Sciatic nerve (tissue), 2 donors: Measurements from ENCODE around the gene SETD3. TPM values are rescaled to one million over a fixed set of nuclear protein-coding genes. Genes with fewer than 3 reads are reported as not detected.

Experiments used
- ATAC-seq: fragments of 200-7000 bp; cut with Tn5 transposase; one replicate; pipeline ENCODE4 v1.9.1; 2020; ENCODE audit warnings: mild to moderate bottlenecking, moderate library complexity
- DNase-seq: peaks from one replicate; pipeline ENCODE4 v3.0.0-alpha.2; 2020; ENCODE audit warnings: low spot score
- intact Hi-C: fragments of 100-400 bp; cut with DNase I; formaldehyde crosslinking; loops from one replicate; pipeline ENCODE4 v1.14.2; 2022
- total RNA-seq: library from RNA; stranded (reverse); fragmentation: NEBNext Ultra II Directional; extraction: Animal tissue kit (Norgen Biotek cat#: 25700); gene quantifications from one replicate; pipeline ENCODE4 v1.2.1, GENCODE V29; 2021
- donor health status: DM: no; HTN: no; CAD: no.
- donor health status: DM: no; HTN: no; CAD: no.

SETD3 gene
- total RNA-seq, 1 donor from 2014 or later = 86.0 TPM

DNA sequence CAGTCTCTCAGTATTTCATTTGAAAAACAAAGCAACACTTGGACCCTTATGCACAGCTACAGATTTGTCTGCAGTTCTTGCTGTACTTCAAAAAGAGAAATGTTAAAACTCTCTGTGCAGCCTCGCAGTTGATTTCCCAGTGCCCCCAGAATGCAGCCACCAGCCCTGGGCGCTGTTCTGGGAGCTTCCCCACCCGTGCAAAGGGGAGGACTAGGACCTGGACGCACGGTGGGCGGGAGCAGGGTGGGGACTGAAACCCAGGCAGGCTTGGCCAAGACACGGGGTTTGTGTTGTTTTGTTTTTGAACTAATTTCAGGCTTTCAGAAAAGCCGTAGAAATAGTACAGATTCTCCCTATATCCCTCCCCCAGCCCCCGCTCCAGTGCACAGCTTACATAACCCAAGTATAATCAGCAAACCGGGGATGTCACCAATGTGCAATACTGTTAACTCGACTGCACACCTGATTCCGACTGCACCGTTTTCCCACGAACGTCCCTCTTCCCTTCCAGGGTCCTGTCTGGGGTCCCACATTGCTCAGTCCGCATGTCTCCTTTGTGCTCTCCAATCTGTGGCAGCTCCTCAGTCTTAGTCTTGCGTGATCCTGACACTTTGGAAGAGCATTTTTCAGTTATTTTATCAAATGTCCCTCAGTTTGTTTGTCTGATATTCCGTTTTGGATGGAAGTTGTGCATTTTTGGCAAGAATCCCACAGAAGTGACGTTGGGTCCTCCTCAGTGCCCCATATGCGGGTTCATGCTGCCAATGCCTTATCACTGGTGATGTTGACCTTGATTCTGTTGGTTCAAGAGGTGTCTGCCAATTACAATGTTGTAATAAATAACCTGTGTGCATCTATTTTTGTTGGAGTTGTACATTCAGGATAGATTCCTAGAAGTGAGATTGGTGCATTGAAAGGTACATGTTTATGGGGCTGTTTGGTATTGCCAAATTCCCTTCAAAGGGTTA, 95.9 kb downstream of the SETD3 start:
- no peak for ATAC-seq
- intact Hi-C loops = no loop called here

DNA sequence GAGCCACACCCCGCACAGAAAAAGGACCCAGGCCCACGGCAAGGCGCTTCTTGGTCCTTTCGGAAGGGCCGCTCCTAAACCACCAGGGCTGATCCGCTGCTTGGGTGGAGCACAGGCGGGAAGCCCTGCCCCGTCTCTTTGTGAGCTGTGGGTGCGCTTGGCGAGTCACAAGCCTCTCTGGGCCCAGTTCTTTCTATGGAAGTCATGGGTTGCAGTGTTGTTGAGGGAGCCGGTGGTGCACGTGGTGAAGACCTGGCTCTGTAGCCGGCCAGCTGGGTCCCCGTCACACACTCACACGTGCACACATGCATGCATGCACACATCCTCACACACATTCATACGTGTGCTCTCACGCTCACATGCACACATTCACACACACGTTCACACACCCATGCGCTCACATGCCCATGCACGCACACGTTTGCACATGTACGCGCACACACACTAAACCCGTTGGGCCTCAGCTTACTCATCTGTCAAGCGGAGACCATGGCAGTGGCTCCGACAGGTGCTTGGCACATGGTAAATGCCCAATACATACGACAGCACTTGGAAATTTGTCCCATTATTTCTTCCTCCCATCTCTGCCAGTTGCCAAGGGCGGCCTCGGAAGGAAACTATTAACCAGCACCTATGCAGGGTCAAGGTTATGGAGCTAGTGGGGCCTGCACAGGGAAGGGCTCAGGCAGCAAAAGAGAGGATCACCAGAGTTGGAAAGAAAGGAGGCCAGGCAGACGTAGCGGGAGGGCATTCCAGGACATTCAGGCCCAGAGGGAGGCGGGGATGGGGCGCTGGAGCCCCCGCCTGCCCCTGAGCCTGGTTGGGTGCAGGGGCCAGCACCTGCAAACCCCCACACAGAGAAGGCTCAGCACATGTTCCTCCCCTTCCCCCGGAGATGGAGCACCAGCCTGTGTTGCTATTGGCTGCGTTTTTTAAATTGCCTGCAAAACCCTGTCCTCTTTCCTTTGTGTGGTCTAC, 96.9 kb downstream of the SETD3 start:
- no peak for DNase-seq
- intact Hi-C loops = no loop called here

More for the DNA sequence above, 95.9 kb downstream of the SETD3 start:
- no peak for DNase-seq

DNA sequence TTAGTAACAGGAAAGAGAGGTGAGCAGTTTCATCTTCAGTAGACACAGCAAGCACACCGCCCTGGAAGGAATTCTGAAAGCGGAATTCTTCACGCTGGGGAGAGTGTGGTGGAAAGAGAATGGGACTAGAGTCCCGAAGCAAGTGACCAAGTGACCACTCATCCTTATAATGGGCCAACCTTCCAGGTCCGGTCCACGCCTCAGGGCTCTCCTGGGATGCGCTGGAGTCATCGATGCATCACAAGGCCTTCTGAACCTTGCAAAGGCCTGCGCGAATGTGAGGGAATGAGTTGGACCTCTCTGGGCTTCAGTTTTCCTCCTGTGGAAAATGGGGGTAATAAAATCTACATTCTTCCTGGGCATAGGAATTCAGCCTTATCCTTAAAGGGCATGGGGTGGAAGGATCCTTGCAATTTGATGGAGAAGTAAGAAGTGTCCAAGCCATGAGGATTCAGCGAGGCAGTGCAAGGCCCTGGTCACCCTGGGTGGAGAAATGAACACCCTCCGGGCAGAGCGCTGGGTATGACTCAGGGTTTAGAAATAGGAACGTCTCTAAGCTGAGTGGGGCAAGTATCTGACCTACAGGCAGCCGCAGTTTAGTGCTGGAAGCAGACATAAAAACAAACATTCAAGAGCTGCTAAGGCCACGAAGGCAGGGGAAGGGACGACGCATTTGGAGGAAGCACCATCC, 97.7 kb downstream of the SETD3 start:
- no peak for ATAC-seq
- no peak for DNase-seq
- intact Hi-C loops = no loop called here

More for the DNA sequence above, 96.9 kb downstream of the SETD3 start:
- no peak for ATAC-seq

DNA sequence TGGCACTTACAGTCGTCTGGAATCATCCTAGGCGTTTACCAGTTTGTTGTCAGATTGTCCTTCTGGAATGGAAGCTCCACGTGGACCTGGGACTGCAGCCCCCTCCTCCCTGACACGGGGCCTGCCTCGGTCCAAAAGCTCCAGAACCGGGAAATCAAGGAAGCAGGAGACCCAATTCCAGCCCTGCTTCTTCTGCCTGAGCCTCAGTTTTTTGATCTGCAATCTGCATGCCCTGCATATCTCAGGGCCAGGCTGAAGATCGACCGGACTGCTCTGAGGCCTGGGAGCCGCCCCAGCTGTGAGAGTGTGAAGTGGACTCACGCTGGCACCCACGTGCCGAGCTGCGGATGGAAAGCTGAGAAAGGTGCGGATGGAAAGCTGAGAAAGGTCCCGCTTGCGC, 98.6 kb downstream of the SETD3 start:
- ATAC-seq = no peak
- DNase-seq = no peak
- intact Hi-C loops = no loop called here

DNA sequence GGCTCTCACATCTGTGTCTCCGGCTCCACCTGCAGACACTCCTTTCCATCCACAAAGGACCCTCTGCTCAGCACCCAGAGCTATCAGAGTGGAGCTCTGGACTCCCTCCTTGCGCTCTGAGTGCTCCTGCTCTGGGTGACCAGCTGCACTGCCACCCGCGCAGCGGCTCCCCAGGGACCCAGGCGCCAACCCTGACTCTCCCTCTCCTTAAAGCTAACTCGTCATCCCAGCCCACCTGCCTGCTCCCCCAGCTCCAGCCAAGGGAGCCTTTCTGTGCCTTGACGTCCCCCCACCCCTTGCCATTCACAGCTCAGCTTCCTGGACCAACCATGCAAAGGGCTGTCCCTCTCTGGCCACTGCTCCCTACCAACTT, 99.0 kb downstream of the SETD3 start:
- intact Hi-C loops = no loop called here
- no peak for ATAC-seq
- DNase-seq = no peak

DNA sequence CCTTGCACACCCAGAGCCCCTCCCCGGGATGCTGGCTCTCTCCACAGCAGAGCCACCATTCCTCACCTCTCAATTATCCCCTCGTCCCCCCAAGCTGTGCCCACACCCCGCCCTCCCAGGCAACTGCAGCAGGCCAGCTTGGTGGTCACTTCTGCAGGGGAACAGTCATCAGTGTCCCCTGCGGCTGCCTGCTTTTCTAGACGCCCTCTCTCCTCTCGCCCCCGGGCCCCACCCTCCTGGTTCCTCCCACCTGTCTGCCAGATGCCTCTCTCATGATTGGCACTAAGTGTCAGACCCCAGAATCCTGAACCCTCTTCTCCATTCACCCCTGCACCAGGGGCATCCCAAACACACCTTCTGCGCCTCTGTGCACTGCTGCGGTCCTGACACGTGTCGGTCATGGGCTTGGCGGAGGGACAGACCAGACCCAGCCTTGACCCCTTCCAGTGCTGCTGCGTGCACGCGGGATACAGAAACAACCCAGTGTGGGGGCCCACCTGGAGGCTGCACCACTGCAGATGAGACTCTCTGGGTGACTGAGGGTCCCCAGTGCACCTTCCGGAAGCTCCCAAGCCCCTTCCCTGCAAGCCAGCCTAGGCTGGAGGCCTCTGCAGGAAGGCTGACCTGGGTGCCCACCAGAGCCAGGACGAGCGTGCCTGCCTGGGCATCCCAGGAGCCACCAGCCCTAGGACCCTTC, 99.5 kb downstream of the SETD3 start:
- DNase-seq = no peak
- intact Hi-C loops = no loop called here
- no peak for ATAC-seq

DNA sequence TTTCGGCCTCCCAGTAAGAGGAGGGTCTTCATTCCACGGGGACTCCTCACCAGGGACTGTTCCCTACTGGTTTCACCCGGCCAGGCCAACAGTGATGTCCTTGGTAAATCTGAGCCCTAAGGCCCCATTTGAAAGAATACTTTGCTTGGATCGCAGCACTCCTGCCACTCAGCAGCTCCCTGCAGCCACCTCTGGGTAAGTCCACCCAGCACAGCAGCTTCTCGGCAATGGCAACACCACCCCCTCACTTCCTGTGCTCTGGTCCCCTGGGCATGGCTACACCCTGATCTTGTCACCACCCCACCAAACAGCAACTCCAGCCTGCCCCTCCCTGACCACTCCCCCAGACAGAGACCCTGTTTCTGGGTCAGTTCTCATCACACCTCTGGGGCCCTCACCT, 100.3 kb downstream of the SETD3 start:
- intact Hi-C loops = no loop called here
- DNase-seq (no peak), ATAC-seq (no peak)

DNA sequence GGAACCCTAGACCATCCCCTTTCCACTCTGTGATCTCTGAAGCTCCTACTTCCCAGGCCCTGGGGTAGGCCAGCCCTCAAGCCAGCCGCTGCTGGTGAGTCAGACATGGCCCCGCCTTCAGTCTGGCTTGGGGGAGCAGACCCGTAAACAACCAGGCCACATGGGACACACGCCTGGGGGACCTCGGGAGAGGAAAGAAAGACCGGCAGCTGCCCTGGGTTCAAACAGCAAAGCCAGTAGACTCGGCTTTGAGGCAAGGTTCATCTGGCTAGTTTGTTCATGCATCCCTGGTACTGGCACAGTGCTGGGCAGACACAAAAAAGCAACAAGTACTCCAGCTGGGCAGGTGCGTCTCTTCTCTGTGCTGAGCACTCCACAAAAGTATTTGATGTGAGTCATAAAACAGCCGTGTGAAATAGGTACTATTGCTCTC, 101.9 kb downstream of the SETD3 start:
- intact Hi-C loops = no loop called here
- DNase-seq = no peak

DNA sequence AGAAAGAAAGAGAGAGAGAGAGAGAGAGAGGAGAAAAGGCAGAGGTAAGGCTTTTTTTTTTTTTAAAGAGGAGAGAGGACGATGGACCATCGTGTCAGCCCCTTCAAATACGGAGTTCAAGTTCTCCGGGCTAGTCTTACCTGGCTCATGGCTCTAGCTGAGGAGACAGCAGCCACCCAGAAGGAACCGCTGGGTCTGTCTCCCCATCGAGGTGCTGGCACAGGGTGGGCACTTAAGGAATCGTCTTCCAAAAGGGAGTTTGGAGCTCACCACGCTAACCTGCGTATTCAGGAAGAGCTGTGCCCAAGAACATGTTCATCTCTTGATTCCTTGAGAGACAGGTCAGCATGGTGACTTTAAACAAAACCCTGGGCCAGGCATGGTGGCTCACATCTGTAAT, 102.7 kb downstream of the SETD3 start:
- intact Hi-C loops = no loop called here
- no peak for DNase-seq

More for the DNA sequence above, 101.9 kb downstream of the SETD3 start:
- ATAC-seq = no peak

DNA sequence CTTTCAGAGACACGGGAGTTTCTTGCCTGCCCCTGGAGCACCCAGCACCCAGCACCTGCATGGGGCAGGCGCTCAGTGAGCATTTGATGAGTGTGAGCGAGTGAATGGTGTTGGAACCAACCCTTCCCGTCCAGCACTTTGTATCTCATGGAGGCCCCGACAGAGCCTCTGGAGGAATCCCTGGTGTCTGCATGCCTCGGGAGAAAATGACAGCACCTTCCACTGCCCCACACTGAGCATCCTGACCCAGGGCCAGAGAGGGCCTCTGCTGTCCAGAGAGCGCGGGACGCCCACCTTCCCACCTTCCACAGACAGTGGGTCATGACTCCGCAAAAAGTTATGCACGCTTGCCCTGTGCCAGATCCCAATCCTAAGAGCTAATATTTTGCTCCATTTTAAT, 105.7 kb downstream of the SETD3 start:
- DNase-seq = no peak
- no peak for ATAC-seq
- intact Hi-C loops = no loop called here

More for the DNA sequence above, 102.7 kb downstream of the SETD3 start:
- no peak for ATAC-seq

DNA sequence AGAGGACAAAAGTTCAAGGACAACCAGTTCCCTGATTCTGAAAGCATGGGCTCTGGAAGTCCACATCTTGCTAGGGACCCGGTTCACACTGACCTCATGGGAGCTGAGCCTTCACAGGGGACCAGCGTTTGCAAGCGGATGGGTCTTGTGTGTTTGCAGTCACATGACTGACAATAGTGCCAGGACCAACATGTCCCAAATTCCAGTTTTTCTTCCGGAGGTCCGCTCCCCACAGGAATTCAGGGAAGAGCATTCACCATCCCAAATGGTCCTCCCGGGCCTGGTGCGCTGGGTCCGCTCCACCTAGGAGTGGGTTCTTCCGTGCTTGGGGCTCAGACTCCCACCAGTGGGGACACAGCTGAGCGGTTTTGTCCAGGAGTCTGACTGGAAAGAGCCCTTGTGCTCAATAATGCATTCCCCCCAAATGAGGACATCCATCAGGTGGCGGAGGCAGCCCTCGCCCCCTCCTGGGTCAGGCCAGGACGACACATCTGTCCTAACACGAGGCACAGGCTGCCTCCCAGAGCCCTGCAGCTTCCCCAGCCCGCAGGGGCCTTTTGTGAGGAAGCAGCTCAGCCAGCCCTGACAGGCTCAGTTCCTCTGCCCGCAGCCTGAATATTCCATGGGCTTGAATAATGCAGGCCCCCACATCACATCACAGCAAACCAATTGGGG, 116.9 kb downstream of the SETD3 start:
- ATAC-seq (no peak), DNase-seq (no peak)
- intact Hi-C loops = no loop called here

DNA sequence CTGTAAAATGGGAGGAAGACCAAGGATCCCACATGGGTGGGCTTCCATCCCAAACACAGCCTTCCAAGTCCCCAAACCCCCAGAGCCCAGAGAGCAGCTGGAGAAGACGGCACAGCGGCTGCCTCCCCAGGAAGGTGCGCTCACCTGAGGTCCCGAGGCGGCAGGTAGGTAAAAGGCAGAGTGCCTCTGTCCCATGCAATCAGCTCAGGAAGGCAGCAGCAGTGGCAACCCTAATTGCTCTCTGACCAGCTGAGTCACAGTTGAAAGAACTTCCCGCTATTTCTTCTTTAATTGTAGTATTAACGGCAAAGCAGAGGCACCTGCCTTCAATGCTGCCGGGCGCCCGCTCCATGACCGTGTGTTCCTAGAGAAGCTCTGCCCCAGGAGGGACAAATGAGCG, 117.6 kb downstream of the SETD3 start:
- ATAC-seq = no peak
- no peak for DNase-seq
- intact Hi-C loops = no loop called here

DNA sequence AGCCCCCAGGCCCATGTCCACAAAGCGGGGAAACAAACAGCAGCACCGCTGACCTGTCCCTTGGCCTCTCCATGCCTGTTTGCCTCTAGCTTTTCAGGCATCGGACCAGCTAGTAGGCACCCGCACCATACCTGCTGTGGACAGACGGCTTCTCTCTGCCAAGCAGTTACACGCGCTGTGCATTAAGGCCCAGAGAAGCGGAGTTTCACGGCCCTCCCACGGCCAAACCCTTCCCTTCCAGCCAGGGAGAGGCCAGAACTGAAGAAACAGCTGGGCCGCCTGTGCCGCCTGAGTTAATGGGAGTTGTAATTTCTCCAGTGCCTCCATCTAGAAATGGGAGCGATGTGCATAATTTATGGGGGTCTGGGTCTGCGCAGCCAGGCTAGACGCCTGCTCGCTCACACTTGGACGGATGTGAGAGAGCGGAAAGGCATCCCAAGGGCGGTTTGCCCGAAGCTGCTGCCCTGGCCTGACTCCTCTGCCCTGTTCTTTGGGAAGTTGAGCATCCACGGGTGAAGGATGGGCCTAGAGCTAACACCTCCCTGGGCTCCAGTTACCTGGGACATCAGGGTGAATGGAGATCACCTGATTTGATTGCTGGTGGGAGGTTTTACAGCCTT, 119.0 kb downstream of the SETD3 start:
- DNase-seq (no peak), ATAC-seq (no peak)
- intact Hi-C loops = no loop called here

DNA sequence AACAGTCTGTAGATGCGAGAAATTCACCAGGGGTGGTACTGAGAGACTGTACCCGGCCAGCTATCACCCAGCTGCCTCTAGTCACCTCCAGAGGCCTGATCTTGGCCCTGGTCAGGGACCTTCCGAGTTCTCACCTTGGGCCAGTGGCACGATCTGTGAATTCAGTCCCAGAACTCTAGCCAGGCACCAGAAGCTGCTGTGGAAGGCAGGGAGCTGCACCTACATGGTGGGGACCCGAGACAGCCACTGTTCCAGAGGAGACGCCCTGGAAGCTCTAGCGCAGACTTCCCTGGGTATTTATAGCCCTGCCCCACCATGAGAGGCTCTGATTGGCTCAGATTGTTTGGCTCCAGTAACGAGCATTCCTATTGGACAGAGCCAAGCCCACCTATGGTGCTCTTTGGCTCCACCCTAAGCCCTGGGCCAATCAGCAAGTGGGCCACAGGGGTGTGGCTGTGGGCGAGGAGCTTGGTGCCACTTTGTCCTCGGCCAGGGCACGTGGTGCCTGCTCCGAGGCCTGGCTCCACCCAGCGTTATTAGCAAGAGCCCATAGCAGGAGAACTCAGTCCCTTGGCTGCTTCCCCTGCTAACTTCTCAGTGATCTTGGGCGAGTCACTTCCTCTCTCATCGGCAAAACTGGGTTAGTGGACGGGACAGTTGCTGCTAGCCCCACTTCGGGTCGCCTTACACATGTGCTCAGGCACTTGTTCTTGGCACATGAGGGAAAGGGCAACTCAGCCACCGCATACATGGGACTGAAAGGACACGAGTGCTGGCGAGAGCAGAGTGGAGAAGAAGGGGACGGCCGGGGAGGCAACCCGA, 119.7 kb downstream of the SETD3 start:
- DNase-seq (no peak), ATAC-seq (no peak)
- intact Hi-C loops = no loop called here

DNA sequence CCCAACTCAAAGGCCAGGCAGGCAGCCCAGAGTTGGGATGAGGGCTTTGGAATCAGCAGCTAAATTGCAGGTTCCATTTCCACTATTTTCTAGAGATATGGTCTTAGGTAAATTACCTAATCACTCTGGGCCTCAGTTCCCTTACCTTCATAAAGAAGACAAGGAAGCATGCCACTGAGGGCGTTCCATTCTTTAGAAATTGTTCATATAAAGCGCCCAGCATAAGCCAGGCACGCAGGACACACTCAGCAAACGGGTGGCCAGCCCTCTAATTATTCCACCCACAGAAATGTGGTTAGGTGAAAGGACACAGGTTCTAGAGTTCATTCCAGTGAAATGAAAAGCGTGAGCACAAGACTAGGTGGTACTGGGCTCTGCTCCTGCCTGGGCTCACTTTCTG, 120.8 kb downstream of the SETD3 start:
- DNase-seq = no peak
- intact Hi-C loops = no loop called here
- no peak for ATAC-seq

DNA sequence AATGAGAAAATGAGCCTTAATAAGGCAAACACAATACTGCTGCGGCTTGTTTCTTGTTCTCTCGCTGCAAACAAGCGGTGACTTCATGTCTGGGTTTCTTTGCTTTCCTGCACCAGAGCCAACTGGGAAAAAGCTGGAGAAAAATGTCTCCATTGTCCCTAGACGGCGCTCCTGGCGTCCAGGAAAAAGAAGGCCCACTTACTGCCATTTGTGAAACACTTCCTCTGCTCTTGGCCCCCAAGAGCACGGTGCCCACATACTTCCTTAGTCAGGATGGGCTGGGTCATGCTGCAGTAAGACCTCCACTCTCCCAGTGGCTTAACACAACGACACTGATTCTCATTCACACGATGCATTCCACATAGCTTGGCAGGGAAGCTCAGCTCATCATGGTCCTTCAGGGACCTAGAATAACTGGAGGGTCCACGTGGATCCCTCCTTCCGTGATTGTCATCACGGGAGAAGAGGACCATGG, 122.7 kb downstream of the SETD3 start:
- DNase-seq (no peak), ATAC-seq (no peak)
- intact Hi-C loops = no loop called here
